H1 (cell line): Measurements from ENCODE around the gene PTPRE. TPM values are rescaled to one million over a fixed set of nuclear protein-coding genes. Genes with fewer than 3 reads are reported as not detected.

ENCODE experiments used
- CHD1 ChIP-seq: IDR thresholded peaks from 2 replicates; pipeline ENCODE4 v1.6.1; 2012; ENCODE audit warnings: low read depth, low read length, improper control_type of control experiment
- CTCF ChIP-seq, 3 experiments: IDR thresholded peaks; 1 replicate in 2 of 3; 2 replicates in 1 of 3; pipeline versions ENCODE4 v1.5.1 to v1.6.1; 2011; ENCODE audit warnings: low read length in 3 of 3, mild to moderate bottlenecking in 3 of 3, inconsistent platforms in 2 of 3, low read depth in 1 of 3, moderate library complexity in 1 of 3; ENCODE audit not compliant: insufficient read depth in 1 of 3; ENCODE audit errors: control extremely low read depth in 1 of 3
- EP300 ChIP-seq, 2 experiments: IDR thresholded peaks; 1 replicate in 1 of 2; 2 replicates in 1 of 2; pipeline ENCODE4 v1.6.1; 2011 to 2012; ENCODE audit warnings: low read depth in 2 of 2, low read length in 2 of 2, mild to moderate bottlenecking in 2 of 2, borderline replicate concordance in 1 of 2, inconsistent platforms in 1 of 2, moderate library complexity in 1 of 2
- RAD21 ChIP-seq, 2 experiments: IDR thresholded peaks in 1 of 2; conservative IDR thresholded peaks in 1 of 2; 2 replicates each; pipeline ENCODE4 v1.6.1; 2011; ENCODE audit warnings: low read depth in 2 of 2, low read length in 2 of 2, improper control_type of control experiment in 1 of 2, inconsistent platforms in 1 of 2, mild to moderate bottlenecking in 1 of 2, moderate library complexity in 1 of 2
- SIN3A ChIP-seq, 2 experiments: IDR thresholded peaks in 1 of 2; conservative IDR thresholded peaks in 1 of 2; 2 replicates each; pipeline ENCODE4 v1.6.1; 2011 to 2012; ENCODE audit warnings: low read length in 2 of 2, improper control_type of control experiment in 1 of 2, low read depth in 1 of 2, mild to moderate bottlenecking in 1 of 2
- TAF1 ChIP-seq: IDR thresholded peaks from 2 replicates; pipeline ENCODE4 v1.6.1; 2011; ENCODE audit warnings: mild to moderate bottlenecking, low read depth, low read length
- ZNF274 ChIP-seq: IDR thresholded peaks from 2 replicates; pipeline ENCODE4 v1.7.0; 2012; ENCODE audit warnings: low read length, borderline replicate concordance; ENCODE audit errors: extremely low read depth
- polyA plus RNA-seq, 7 experiments: library from polyadenylated mRNA; depleted of rRNA in 3 of 7; stranded (reverse) in 5 of 7; unstranded in 2 of 7; fragments of >200 nt in 5 of 7; fragments of 200-250 nt in 2 of 7; gene quantifications; 1 replicate in 5 of 7; 2 replicates in 1 of 7; 4 replicates in 1 of 7; pipeline versions ENCODE4 v1.2.1 to v1.2.3, GENCODE V29; 2011 to 2013; ENCODE audit warnings: missing spikeins in 2 of 7, mixed read lengths in 2 of 7
- total RNA-seq: library from RNA; stranded (reverse); fragmentation: NEBNext Ultra II Directional; extraction: Animal tissue kit (Norgen Biotek cat#: 25700); gene quantifications from 2 replicates; pipeline ENCODE4 v1.2.1, GENCODE V29; 2021

The PTPRE gene
- total and polyA plus RNA-seq, 2 of the 8 experiments (the other 6 are each of a cell fraction or from before 2014, with no cell fraction given) = 0.33 to 0.54 TPM

- no peak for TF ChIP-seq SIN3A (conservative IDR thresholded peaks at IDR 0.05 in 1 of 2, IDR thresholded peaks at IDR 0.05 in 1 of 2; ENCODE audit: low read depth in 1 of 2, low read length in 2 of 2)
- no peak for TF ChIP-seq CTCF (IDR thresholded peaks at IDR 0.05; ENCODE audit: control extremely low read depth in 1 of 3, insufficient read depth in 1 of 3, low read depth in 1 of 3, low read length in 3 of 3)
- no peak for TF ChIP-seq TAF1
- TF ChIP-seq RAD21 (IDR thresholded peaks at IDR 0.05 in 1 of 2, conservative IDR thresholded peaks at IDR 0.05 in 1 of 2; ENCODE audit: low read depth in 2 of 2, low read length in 2 of 2) = no peak
- TF ChIP-seq ZNF274 = no peak
- TF ChIP-seq CHD1 = no peak
- TF ChIP-seq EP300 (IDR thresholded peaks at IDR 0.05; ENCODE audit: borderline replicate concordance in 1 of 2, low read depth in 2 of 2, low read length in 2 of 2) = no peak
Observed at GRCh38 chr10:128083191-128083895, 176.4 kb downstream of the PTPRE start (continued).
